Keratinocyte (primary cell): ENCODE data around the gene CMTM2. TPM values are rescaled to one million over a fixed set of nuclear protein-coding genes. Genes with fewer than 3 reads are reported as not detected.

ENCODE experiments used
- DNase-seq: peaks from one replicate; pipeline ENCODE4 v3.0.0-alpha.2; 2011; ENCODE audit warnings: low read depth, missing footprints, low spot score
- FAIRE-seq: peaks from 2 replicates; lab custom pipeline; 2011; peaks lifted over from hg19 to GRCh38; lab: Jason Lieb, UNC
- H2AFZ ChIP-seq: 2 replicates; pipeline ENCODE4 v1.6.0; 2012; ENCODE audit warnings: low read length, control low read depth, inconsistent platforms; ENCODE audit not compliant: control insufficient read depth
- H3K27ac ChIP-seq: 2 replicates; pipeline ENCODE4 v1.5.1; 2011; ENCODE audit warnings: low read length; ENCODE audit not compliant: control insufficient read depth, insufficient read depth
- H3K27me3 ChIP-seq: 3 replicates; pipeline ENCODE4 v1.6.0; 2011; ENCODE audit warnings: low read length; ENCODE audit not compliant: control insufficient read depth, insufficient read depth; ENCODE audit errors: extremely low read depth
- H3K36me3 ChIP-seq, 2 experiments: 2 replicates in 1 of 2; 3 replicates in 1 of 2; pipeline ENCODE4 v1.5.1; 2011; ENCODE audit warnings: low read length in 2 of 2, mild to moderate bottlenecking in 1 of 2; ENCODE audit not compliant: control insufficient read depth in 2 of 2, insufficient read depth in 2 of 2; ENCODE audit errors: extremely low read depth in 1 of 2
- H3K4me1 ChIP-seq: 3 replicates; pipeline ENCODE4 v1.5.1; 2011; ENCODE audit warnings: low read length; ENCODE audit not compliant: control insufficient read depth, insufficient read depth; ENCODE audit errors: extremely low read depth
- H3K4me2 ChIP-seq: 3 replicates; pipeline ENCODE4 v1.6.0; 2011; ENCODE audit warnings: low read depth, low read length; ENCODE audit not compliant: control insufficient read depth, insufficient read depth; ENCODE audit errors: extremely low read depth
- H3K4me3 ChIP-seq, 3 experiments: fragments of 200-600 bp in 1 of 3; sonication (generic) in 1 of 3; 2 replicates in 2 of 3; 3 replicates in 1 of 3; pipeline ENCODE4 v1.5.1; 2011 to 2016; ENCODE audit warnings: low read length in 3 of 3, mild to moderate bottlenecking in 3 of 3, control low read depth in 2 of 3, inconsistent platforms in 1 of 3, low read depth in 1 of 3, mixed read lengths in 1 of 3, mixed run types in 1 of 3, moderate library complexity in 1 of 3; ENCODE audit not compliant: control insufficient read depth in 2 of 3, insufficient read depth in 2 of 3; ENCODE audit errors: extremely low read depth in 1 of 3
- H3K79me2 ChIP-seq: 2 replicates; pipeline ENCODE4 v1.6.0; 2012; ENCODE audit warnings: low read length; ENCODE audit not compliant: control insufficient read depth, insufficient read depth
- H3K9ac ChIP-seq: 3 replicates; pipeline ENCODE4 v1.6.0; 2011; ENCODE audit warnings: low read length; ENCODE audit not compliant: control insufficient read depth, insufficient read depth; ENCODE audit errors: extremely low read depth
- H3K9me1 ChIP-seq: 3 replicates; pipeline ENCODE4 v1.6.0; 2011; ENCODE audit warnings: low read length; ENCODE audit not compliant: control insufficient read depth, insufficient read depth; ENCODE audit errors: extremely low read depth
- H3K9me3 ChIP-seq: 2 replicates; pipeline ENCODE4 v1.5.1; 2012; ENCODE audit warnings: low read depth, low read length; ENCODE audit not compliant: control insufficient read depth
- H4K20me1 ChIP-seq: 3 replicates; pipeline ENCODE4 v1.6.0; 2011; ENCODE audit warnings: low read length; ENCODE audit not compliant: control insufficient read depth, insufficient read depth; ENCODE audit errors: extremely low read depth
- CTCF ChIP-seq, 3 experiments: IDR thresholded peaks in 1 of 3; conservative IDR thresholded peaks in 1 of 3; optimal IDR thresholded peaks in 1 of 3; 2 replicates in 2 of 3; 3 replicates in 1 of 3; pipeline versions ENCODE3 to v1.5.1; 2011; ENCODE audit warnings: low read length in 3 of 3, mild to moderate bottlenecking in 3 of 3, moderate library complexity in 2 of 3, control low read depth in 1 of 3, inconsistent platforms in 1 of 3; ENCODE audit not compliant: insufficient read depth in 2 of 3; ENCODE audit errors: extremely low read depth in 1 of 3
- EZH2 ChIP-seq: IDR thresholded peaks from one replicate; pipeline ENCODE4 v1.6.1; 2012; ENCODE audit warnings: inconsistent platforms, mild to moderate bottlenecking, low read length, moderate library complexity
- dilution Hi-C: fragments of 300-500 bp; cut with MboI; formaldehyde crosslinking; loops from one replicate; pipeline ENCODE4 v1.7.0; 2020; ENCODE audit warnings: low sequenced_read_pairs; ENCODE audit not compliant: extremely low pct_ligation_motif_present
- polyA plus RNA-seq, 5 experiments: library from polyadenylated mRNA; depleted of rRNA in 3 of 5; stranded (reverse) in 3 of 5; stranded (forward) in 1 of 5; unstranded in 1 of 5; fragments of >200 nt; gene quantifications; 1 replicate in 1 of 5; 2 replicates in 3 of 5; 3 replicates in 1 of 5; pipeline versions ENCODE4 v1.2.1 to v1.2.3, GENCODE V29; 2011 to 2012; ENCODE audit warnings: missing spikeins in 2 of 5, low read depth in 1 of 5, low replicate concordance in 1 of 5

The CMTM2 gene
- polyA plus RNA-seq, 1 donor (not counting 4 experiments of a cell fraction or from before 2014, with no cell fraction given) = not detected

GRCh38 chr16:66569827-66570405 is 9.3 kb upstream of the CMTM2 start:
- H3K27ac ChIP-seq = no peak overlapping the region
- dilution Hi-C loops = no loop called here
- H3K36me3 ChIP-seq = peaks cover 2 to 3% of the 10 kb centered on the region in 2 experiments
- H3K4me1 ChIP-seq = peaks cover 12% of the 10 kb centered on the region
- no peaks in the 10 kb centered on the region for H3K79me2 ChIP-seq
- DNase-seq (no peak), FAIRE-seq (no peak)
- H3K4me3 ChIP-seq = no peak overlapping the region
- H3K9ac ChIP-seq = no peak overlapping the region
- no peaks in the 10 kb centered on the region for H3K9me1 ChIP-seq
- no peaks in the 10 kb centered on the region for H3K27me3 ChIP-seq
- TF ChIP-seq EZH2 = no peak
- TF ChIP-seq CTCF (optimal IDR thresholded peaks at IDR 0.05 in 1 of 3, IDR thresholded peaks at IDR 0.05 in 1 of 3, conservative IDR thresholded peaks at IDR 0.05 in 1 of 3; ENCODE audit: extremely low read depth in 1 of 3, insufficient read depth in 2 of 3, low read length in 3 of 3) = no peak
- H3K9me3 ChIP-seq = no peaks in the 10 kb centered on the region
- H3K4me2 ChIP-seq = peak overlapping the region; percentile 43
- no peak overlapping the region for H2AFZ ChIP-seq
- H4K20me1 ChIP-seq = no peaks in the 10 kb centered on the region

DNA sequence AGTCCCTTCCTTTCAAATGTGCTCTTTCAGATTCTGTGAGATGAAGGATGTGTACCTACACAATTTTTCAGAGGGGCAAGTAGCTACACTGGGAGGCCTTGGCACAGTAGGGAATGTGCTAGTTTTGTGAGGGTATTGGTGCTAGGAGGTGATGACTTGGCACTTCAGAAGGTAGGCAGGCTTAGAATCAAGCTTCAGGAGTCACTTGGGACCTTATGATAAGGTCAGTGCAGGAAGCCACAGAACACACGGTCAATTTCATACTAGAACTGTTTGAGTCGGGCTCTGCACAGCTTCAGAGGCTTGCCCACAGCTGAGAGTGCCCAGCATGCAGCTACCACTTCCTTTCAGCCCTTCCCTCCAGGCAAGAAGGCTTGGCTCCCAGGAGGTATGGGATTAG is 6.9 kb upstream of the CMTM2 start:
- Histone ChIP-seq H4K20me1 (no peaks in the 10 kb centered on the region), H2AFZ (no peak overlapping the region), H3K79me2 (no peaks in the 10 kb centered on the region), H3K27me3 (no peaks in the 10 kb centered on the region), H3K4me1 (peaks cover 12% of the 10 kb centered on the region), H3K9ac (no peak overlapping the region), H3K27ac (no peak overlapping the region), H3K4me2 (no peak overlapping the region), H3K4me3 (no peak overlapping the region), H3K9me1 (no peaks in the 10 kb centered on the region), H3K9me3 (no peaks in the 10 kb centered on the region), H3K36me3 (no peaks in the 10 kb centered on the region)
- FAIRE-seq = no peak
- no peak for TF ChIP-seq EZH2
- TF ChIP-seq CTCF (optimal IDR thresholded peaks at IDR 0.05 in 1 of 3, IDR thresholded peaks at IDR 0.05 in 1 of 3, conservative IDR thresholded peaks at IDR 0.05 in 1 of 3; ENCODE audit: extremely low read depth in 1 of 3, insufficient read depth in 2 of 3, low read length in 3 of 3) = no peak
- dilution Hi-C loops = no loop called here
- no peak for DNase-seq
